Measurements from ENCODE around the gene DCLK1.

Gene DCLK1

GRCh38 chr13:35720690-35721554 is 410.3 kb downstream of the DCLK1 start:
- H3K4me3 Mint-ChIP-seq, result no peak overlapping the region
- ATAC-seq (replicated peaks) (no peak), DNase-seq (no peak)
- no peaks in the 10 kb centered on the region for H3K27me3 Mint-ChIP-seq
- H3K27ac Mint-ChIP-seq, result no peak overlapping the region
- no peaks in the 10 kb centered on the region for H3K36me3 Mint-ChIP-seq (ENCODE audit: insufficient read depth)
- peaks cover 0 to under 1% of the 10 kb centered on the region in 2 donors for H3K9me3 Mint-ChIP-seq
- no peaks in the 10 kb centered on the region for H3K4me1 Mint-ChIP-seq (ENCODE audit: low read depth in 2 of 2)

- Mint-ChIP-seq H3K9me3 (no peaks in the 10 kb centered on the region), H3K27me3 (no peaks in the 10 kb centered on the region), H3K4me1 (ENCODE audit: low read depth in 2 of 2) (no peaks in the 10 kb centered on the region), H3K36me3 (ENCODE audit: insufficient read depth) (no peaks in the 10 kb centered on the region), H3K27ac (no peak overlapping the region), H3K4me3 (no peak overlapping the region)
- no peak for DNase-seq
- ATAC-seq (replicated peaks), result no peak
These were observed 410.9 kb downstream of the DCLK1 start for GRCh38 chr13:35720290-35720689.

Measured in effector memory CD8-positive, alpha-beta T cell (primary cell).